ENCODE data around the gene CD47. TPM values are rescaled to one million over a fixed set of nuclear protein-coding genes. Genes with fewer than 3 reads are reported as not detected.

The CD47 gene
- total RNA-seq, 1 donor from 2014 or later, result 44.8 TPM

DNA sequence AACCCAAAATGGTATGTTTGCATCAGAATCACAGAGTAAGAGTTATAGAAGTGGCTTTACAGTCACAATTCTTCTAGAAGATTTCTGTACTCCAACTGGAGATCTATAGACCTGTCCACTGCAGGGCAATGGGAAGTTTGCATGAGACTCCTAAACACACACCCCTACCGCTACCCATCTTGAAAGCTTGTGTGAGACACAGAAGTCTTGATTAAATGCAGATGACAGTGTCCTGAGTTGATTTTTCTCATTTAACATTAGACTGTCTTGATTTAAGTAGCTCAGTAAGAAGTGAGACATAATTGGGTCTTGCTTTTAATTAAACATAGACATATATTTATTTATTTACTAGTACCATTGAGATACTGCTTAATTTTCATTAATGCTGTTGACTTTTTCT, 54.4 kb downstream of the CD47 start:
- H3K27ac Mint-ChIP-seq (ENCODE audit: unreplicated experiment), result no peak overlapping the region
- no peaks in the 10 kb centered on the region for H3K9me3 Mint-ChIP-seq (ENCODE audit: unreplicated experiment)
- H3K4me3 Mint-ChIP-seq (ENCODE audit: unreplicated experiment), result no peak overlapping the region
- peaks cover 5% of the 10 kb centered on the region for H3K36me3 Mint-ChIP-seq (ENCODE audit: unreplicated experiment)
- no peaks in the 10 kb centered on the region for H3K4me1 Mint-ChIP-seq (ENCODE audit: unreplicated experiment)
- no peak for DNase-seq (ENCODE audit: extremely low spot score, unreplicated experiment)
- H3K27me3 Mint-ChIP-seq (ENCODE audit: unreplicated experiment), result no peaks in the 10 kb centered on the region
- TF ChIP-seq, protein P1, sequence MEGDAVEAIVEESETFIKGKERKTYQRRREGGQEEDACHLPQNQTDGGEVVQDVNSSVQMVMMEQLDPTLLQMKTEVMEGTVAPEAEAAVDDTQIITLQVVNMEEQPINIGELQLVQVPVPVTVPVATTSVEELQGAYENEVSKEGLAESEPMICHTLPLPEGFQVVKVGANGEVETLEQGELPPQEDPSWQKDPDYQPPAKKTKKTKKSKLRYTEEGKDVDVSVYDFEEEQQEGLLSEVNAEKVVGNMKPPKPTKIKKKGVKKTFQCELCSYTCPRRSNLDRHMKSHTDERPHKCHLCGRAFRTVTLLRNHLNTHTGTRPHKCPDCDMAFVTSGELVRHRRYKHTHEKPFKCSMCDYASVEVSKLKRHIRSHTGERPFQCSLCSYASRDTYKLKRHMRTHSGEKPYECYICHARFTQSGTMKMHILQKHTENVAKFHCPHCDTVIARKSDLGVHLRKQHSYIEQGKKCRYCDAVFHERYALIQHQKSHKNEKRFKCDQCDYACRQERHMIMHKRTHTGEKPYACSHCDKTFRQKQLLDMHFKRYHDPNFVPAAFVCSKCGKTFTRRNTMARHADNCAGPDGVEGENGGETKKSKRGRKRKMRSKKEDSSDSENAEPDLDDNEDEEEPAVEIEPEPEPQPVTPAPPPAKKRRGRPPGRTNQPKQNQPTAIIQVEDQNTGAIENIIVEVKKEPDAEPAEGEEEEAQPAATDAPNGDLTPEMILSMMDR (IDR thresholded peaks at IDR 0.05), result no peak

DNA sequence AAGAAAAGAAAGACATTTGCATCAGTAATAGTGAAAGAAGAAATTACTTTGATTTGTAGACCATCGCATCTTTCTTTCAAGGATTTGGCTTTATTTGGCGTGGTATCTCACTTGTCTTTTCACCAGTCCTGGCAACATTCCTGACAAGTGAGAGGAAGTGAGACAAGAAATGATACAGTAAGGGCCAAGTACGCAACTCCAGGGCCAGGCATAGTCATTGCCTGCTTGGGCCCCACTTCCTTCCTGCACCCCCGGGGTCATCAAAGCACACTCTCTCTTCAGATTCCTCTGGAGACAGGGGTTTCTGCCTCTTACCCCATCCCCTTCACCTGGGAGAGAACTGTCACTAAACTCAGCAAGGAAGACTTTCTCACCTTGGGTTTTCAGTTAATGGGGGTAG, 55.1 kb downstream of the CD47 start:
- Mint-ChIP-seq H3K9me3 (ENCODE audit: unreplicated experiment) (no peaks in the 10 kb centered on the region), H3K27me3 (ENCODE audit: unreplicated experiment) (no peaks in the 10 kb centered on the region), H3K4me1 (ENCODE audit: unreplicated experiment) (no peaks in the 10 kb centered on the region), H3K27ac (ENCODE audit: unreplicated experiment) (no peak overlapping the region), H3K4me3 (ENCODE audit: unreplicated experiment) (no peak overlapping the region), H3K36me3 (ENCODE audit: unreplicated experiment) (peaks cover 5% of the 10 kb centered on the region)
- DNase-seq (ENCODE audit: extremely low spot score, unreplicated experiment), result no peak
- TF ChIP-seq, protein P1 (IDR thresholded peaks at IDR 0.05), result no peak

- Mint-ChIP-seq H3K36me3 (ENCODE audit: unreplicated experiment) (no peaks in the 10 kb centered on the region), H3K4me1 (ENCODE audit: unreplicated experiment) (no peaks in the 10 kb centered on the region), H3K27me3 (ENCODE audit: unreplicated experiment) (no peaks in the 10 kb centered on the region), H3K27ac (ENCODE audit: unreplicated experiment) (no peak overlapping the region), H3K4me3 (ENCODE audit: unreplicated experiment) (no peak overlapping the region), H3K9me3 (ENCODE audit: unreplicated experiment) (no peaks in the 10 kb centered on the region)
- TF ChIP-seq, protein P1 (IDR thresholded peaks at IDR 0.05), result no peak
- no peak for DNase-seq (ENCODE audit: extremely low spot score, unreplicated experiment)
Observed at GRCh38 chr3:108031895-108032294, 58.9 kb downstream of the CD47 start.

GRCh38 chr3:108030960-108031359, 59.9 kb downstream of the CD47 start:
- Mint-ChIP-seq H3K4me1 (ENCODE audit: unreplicated experiment) (no peaks in the 10 kb centered on the region), H3K9me3 (ENCODE audit: unreplicated experiment) (no peaks in the 10 kb centered on the region), H3K4me3 (ENCODE audit: unreplicated experiment) (no peak overlapping the region), H3K27me3 (ENCODE audit: unreplicated experiment) (no peaks in the 10 kb centered on the region), H3K27ac (ENCODE audit: unreplicated experiment) (no peak overlapping the region), H3K36me3 (ENCODE audit: unreplicated experiment) (no peaks in the 10 kb centered on the region)
- no peak for DNase-seq (ENCODE audit: extremely low spot score, unreplicated experiment)
- TF ChIP-seq, protein P1 (IDR thresholded peaks at IDR 0.05), result no peak

- TF ChIP-seq, protein P1 (IDR thresholded peaks at IDR 0.05), result no peak
- H3K4me3 Mint-ChIP-seq (ENCODE audit: unreplicated experiment), result no peak overlapping the region
- DNase-seq (ENCODE audit: extremely low spot score, unreplicated experiment), result no peak
- peaks cover 7% of the 10 kb centered on the region for H3K4me1 Mint-ChIP-seq (ENCODE audit: unreplicated experiment)
- no peaks in the 10 kb centered on the region for H3K9me3 Mint-ChIP-seq (ENCODE audit: unreplicated experiment)
- H3K27me3 Mint-ChIP-seq (ENCODE audit: unreplicated experiment), result no peaks in the 10 kb centered on the region
- H3K36me3 Mint-ChIP-seq (ENCODE audit: unreplicated experiment), result no peaks in the 10 kb centered on the region
- no peak overlapping the region for H3K27ac Mint-ChIP-seq (ENCODE audit: unreplicated experiment)
Observed at GRCh38 chr3:108029466-108029865, 61.4 kb downstream of the CD47 start.

Measured in osteocyte (in vitro differentiated cells).